H9 (cell line): ENCODE results near the gene DLG1. TPM values are rescaled to one million over a fixed set of nuclear protein-coding genes. Genes with fewer than 3 reads are reported as not detected.

Experiments used
- DNase-seq: peaks from one replicate; pipeline ENCODE4 v3.0.0-alpha.2; 2017
- H2AFZ ChIP-seq: one replicate; pipeline ENCODE4 v1.6.1; 2013; ENCODE audit warnings: mild to moderate bottlenecking, low read length, control low read depth, moderate library complexity
- H2AK5ac ChIP-seq: 2 replicates; pipeline ENCODE4 v1.6.1; 2013; ENCODE audit warnings: low read length, control low read depth, mixed read lengths; ENCODE audit not compliant: insufficient read length
- H2BK120ac ChIP-seq: one replicate; pipeline ENCODE4 v1.6.1; 2013; ENCODE audit warnings: low read depth, mild to moderate bottlenecking, low read length, control low read depth, inconsistent platforms; ENCODE audit not compliant: poor library complexity, severe bottlenecking
- H2BK12ac ChIP-seq: 2 replicates; pipeline ENCODE4 v1.6.1; 2013; ENCODE audit warnings: low read length, control low read depth, mixed read lengths, low read depth; ENCODE audit not compliant: insufficient read length
- H2BK15ac ChIP-seq: 2 replicates; pipeline ENCODE4 v1.6.1; 2013; ENCODE audit warnings: low read depth, low read length, control low read depth
- H2BK20ac ChIP-seq: one replicate; pipeline ENCODE4 v1.6.1; 2013; ENCODE audit warnings: low read depth, mild to moderate bottlenecking, low read length, control low read depth, inconsistent platforms; ENCODE audit not compliant: poor library complexity, severe bottlenecking
- H2BK5ac ChIP-seq: 2 replicates; pipeline ENCODE4 v1.6.1; 2013; ENCODE audit warnings: low read length, control low read depth, mixed read lengths; ENCODE audit not compliant: insufficient read length
- H3K14ac ChIP-seq: 2 replicates; pipeline ENCODE4 v1.6.1; 2013; ENCODE audit warnings: low read length, control low read depth; ENCODE audit not compliant: insufficient read depth
- H3K18ac ChIP-seq: 2 replicates; pipeline ENCODE4 v1.6.1; 2013; ENCODE audit warnings: low read depth, mild to moderate bottlenecking, mixed read lengths, low read length, control low read depth; ENCODE audit not compliant: insufficient read length
- H3K23ac ChIP-seq: 2 replicates; pipeline ENCODE4 v1.6.1; 2013; ENCODE audit warnings: low read length, control low read depth, mixed read lengths, low read depth; ENCODE audit not compliant: insufficient read length
- H3K23me2 ChIP-seq: 2 replicates; pipeline ENCODE4 v1.6.1; 2013; ENCODE audit warnings: low read depth, mild to moderate bottlenecking, mixed read lengths, low read length, control low read depth; ENCODE audit not compliant: insufficient read length, poor library complexity, severe bottlenecking
- H3K27ac ChIP-seq: 2 replicates; pipeline ENCODE4 v1.5.1; 2013; ENCODE audit warnings: low read length, control low read depth, mixed read lengths, low read depth; ENCODE audit not compliant: insufficient read length
- H3K27me3 ChIP-seq: 2 replicates; pipeline ENCODE4 v1.6.1; 2013; ENCODE audit warnings: low read length, control low read depth, inconsistent platforms; ENCODE audit not compliant: insufficient read depth
- H3K4ac ChIP-seq: 2 replicates; pipeline ENCODE4 v1.6.1; 2013; ENCODE audit warnings: low read depth, mild to moderate bottlenecking, control low read depth, inconsistent platforms, low read length, moderate library complexity
- H3K4me1 ChIP-seq: 2 replicates; pipeline ENCODE4 v1.6.1; 2013; ENCODE audit warnings: low read length, control low read depth, inconsistent platforms; ENCODE audit not compliant: insufficient read depth
- H3K4me2 ChIP-seq: 2 replicates; pipeline ENCODE4 v1.6.1; 2013; ENCODE audit warnings: low read length, control low read depth, mixed read lengths; ENCODE audit not compliant: insufficient read length, insufficient read depth
- H3K56ac ChIP-seq: 2 replicates; pipeline ENCODE4 v1.6.1; 2013; ENCODE audit warnings: low read depth, mild to moderate bottlenecking, mixed read lengths, low read length, control low read depth; ENCODE audit not compliant: insufficient read length
- H3K79me1 ChIP-seq: 2 replicates; pipeline ENCODE4 v1.6.1; 2013; ENCODE audit warnings: low read depth, mild to moderate bottlenecking, moderate library complexity, low read length, control low read depth, inconsistent platforms; ENCODE audit not compliant: insufficient read depth, poor library complexity, severe bottlenecking
- H3K79me2 ChIP-seq: 2 replicates; pipeline ENCODE4 v1.6.1; 2013; ENCODE audit warnings: low read length, control low read depth, inconsistent platforms; ENCODE audit not compliant: insufficient read depth
- H3K9ac ChIP-seq: 2 replicates; pipeline ENCODE4 v1.6.1; 2013; ENCODE audit warnings: low read length, control low read depth, mixed read lengths; ENCODE audit not compliant: insufficient read length; ENCODE audit errors: extremely low read depth
- H3K9me3 ChIP-seq: one replicate; pipeline ENCODE4 v1.6.1; 2013; ENCODE audit warnings: low read depth, low read length, inconsistent platforms; ENCODE audit not compliant: control insufficient read depth
- H3T11ph ChIP-seq: one replicate; pipeline ENCODE4 v1.6.1; 2013; ENCODE audit warnings: mild to moderate bottlenecking, low read length, control low read depth, inconsistent platforms
- H4K20me1 ChIP-seq: one replicate; pipeline ENCODE4 v1.6.1; 2013; ENCODE audit not compliant: control insufficient read depth, insufficient read length, insufficient read depth
- H4K5ac ChIP-seq: 2 replicates; pipeline ENCODE4 v1.6.1; 2013; ENCODE audit warnings: low read depth, mild to moderate bottlenecking, mixed read lengths, low read length, control low read depth; ENCODE audit not compliant: insufficient read length
- H4K8ac ChIP-seq: replicated peaks from 2 replicates; pipeline ENCODE4 v1.6.1; 2013; ENCODE audit warnings: low read length, control low read depth, mixed read lengths, low read depth; ENCODE audit not compliant: insufficient read length
- H4K91ac ChIP-seq: 2 replicates; pipeline ENCODE4 v1.6.1; 2013; ENCODE audit warnings: low read depth, mild to moderate bottlenecking, moderate library complexity, mixed read lengths, low read length, control low read depth; ENCODE audit not compliant: insufficient read length
- H3K27ac Mint-ChIP-seq, 3 experiments: 2 replicates in 2 of 3; 3 replicates in 1 of 3; pipeline ENCODE4 v1.8.0; 2020 to 2021; ENCODE audit warnings: mixed read lengths in 3 of 3, mild to moderate bottlenecking in 1 of 3, moderate library complexity in 1 of 3
- H3K27me3 Mint-ChIP-seq: 2 replicates; pipeline ENCODE4 v1.8.0; 2021; ENCODE audit warnings: low read depth, mild to moderate bottlenecking, moderate library complexity, mixed read lengths
- H3K36me3 Mint-ChIP-seq, 3 experiments: 2 replicates in 2 of 3; 3 replicates in 1 of 3; pipeline ENCODE4 v1.8.0; 2020 to 2021; ENCODE audit warnings: low read depth in 3 of 3, mixed read lengths in 3 of 3; ENCODE audit not compliant: insufficient read depth in 1 of 3
- H3K4me1 Mint-ChIP-seq, 2 experiments: 2 replicates each; pipeline ENCODE4 v1.8.0; 2020; ENCODE audit warnings: mixed read lengths in 2 of 2
- H3K4me3 Mint-ChIP-seq, 2 experiments: 2 replicates in 1 of 2; 3 replicates in 1 of 2; pipeline ENCODE4 v1.8.0; 2020 to 2021; ENCODE audit warnings: mild to moderate bottlenecking in 2 of 2, mixed read lengths in 2 of 2, moderate library complexity in 1 of 2
- H3K9me3 Mint-ChIP-seq, 2 experiments: 2 replicates in 1 of 2; 3 replicates in 1 of 2; pipeline ENCODE4 v1.8.0; 2020; ENCODE audit warnings: mild to moderate bottlenecking in 2 of 2, mixed read lengths in 2 of 2, moderate library complexity in 1 of 2
- WGBS: extraction: QIAGEN DNeasy Blood & Tissue Kit; methylation state at CpG from one replicate; pipeline ENCODE4 v1.1.7; 2013; ENCODE audit warnings: missing lambda C conversion rate, low lambda C conversion rate, mixed read lengths; ENCODE audit not compliant: insufficient read length; ENCODE audit errors: extremely low coverage; 5-methylcytosine and 5-hydroxymethylcytosine counted together
- total RNA-seq: library from RNA; stranded (reverse); gene quantifications from 2 replicates; pipeline ENCODE4 v1.2.1, GENCODE V29; 2021
- TF ChIP-seq, protein P1 (sequence below): fragments of 200-600 bp; sonication (generic); conservative IDR thresholded peaks from 3 replicates; pipeline ENCODE4 v1.8.0; 2021; ENCODE audit warnings: antibody characterized with exemption, mild to moderate bottlenecking

Gene DLG1
- total RNA-seq, 1 experiment from 2014 or later = 84.1 TPM

DNA sequence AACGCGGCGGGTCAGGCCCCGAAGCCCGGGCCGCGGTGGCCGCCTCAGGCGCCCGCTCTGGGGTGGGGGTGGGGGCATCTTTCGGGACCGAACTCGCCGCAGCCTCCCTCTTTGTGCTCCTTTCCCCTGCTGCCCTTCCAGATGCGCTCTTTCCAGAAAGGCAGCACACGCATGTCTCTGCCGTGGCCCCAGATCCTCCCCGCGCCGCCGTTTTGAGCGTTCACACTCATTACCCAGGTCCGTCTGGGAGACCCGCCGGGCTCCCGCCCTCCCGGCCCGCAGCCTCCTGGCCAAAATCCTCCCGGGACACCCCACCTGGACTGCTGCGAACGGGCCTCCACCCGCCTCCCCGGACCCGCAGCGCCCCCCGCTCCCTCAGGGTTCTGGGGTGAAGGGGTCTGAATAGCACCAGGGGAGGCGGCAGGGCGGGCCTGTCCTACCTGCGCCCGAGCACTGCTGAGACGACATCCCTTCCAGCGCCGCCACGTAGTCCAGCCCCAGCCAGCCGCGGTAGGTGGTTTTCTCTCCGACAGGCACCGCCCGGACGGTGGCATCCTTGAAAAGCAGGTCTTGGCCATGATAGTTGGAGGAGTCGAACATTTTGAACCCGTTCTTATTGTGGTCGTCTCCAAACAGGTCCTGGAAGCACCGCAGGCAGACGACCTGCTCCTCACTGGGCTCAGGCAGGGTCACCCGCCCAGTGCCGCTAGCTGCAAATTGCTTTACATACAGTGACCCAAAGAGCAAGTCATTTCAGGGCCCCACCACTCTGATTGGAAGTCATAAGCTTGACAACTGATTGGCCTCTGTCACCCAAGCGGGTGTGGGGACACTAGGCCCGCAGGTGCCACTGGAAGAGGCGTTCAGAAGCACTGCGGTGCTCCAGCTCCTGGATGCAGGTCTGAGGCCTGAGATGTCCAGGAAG, 294.7 kb downstream of the DLG1 start:
- H3K4me3 Mint-ChIP-seq = peak overlapping the region; percentile 65 to 89
- peak overlapping the region; percentile 21 for H3K14ac ChIP-seq
- no peak overlapping the region for H3K27ac ChIP-seq
- TF ChIP-seq, protein P1, sequence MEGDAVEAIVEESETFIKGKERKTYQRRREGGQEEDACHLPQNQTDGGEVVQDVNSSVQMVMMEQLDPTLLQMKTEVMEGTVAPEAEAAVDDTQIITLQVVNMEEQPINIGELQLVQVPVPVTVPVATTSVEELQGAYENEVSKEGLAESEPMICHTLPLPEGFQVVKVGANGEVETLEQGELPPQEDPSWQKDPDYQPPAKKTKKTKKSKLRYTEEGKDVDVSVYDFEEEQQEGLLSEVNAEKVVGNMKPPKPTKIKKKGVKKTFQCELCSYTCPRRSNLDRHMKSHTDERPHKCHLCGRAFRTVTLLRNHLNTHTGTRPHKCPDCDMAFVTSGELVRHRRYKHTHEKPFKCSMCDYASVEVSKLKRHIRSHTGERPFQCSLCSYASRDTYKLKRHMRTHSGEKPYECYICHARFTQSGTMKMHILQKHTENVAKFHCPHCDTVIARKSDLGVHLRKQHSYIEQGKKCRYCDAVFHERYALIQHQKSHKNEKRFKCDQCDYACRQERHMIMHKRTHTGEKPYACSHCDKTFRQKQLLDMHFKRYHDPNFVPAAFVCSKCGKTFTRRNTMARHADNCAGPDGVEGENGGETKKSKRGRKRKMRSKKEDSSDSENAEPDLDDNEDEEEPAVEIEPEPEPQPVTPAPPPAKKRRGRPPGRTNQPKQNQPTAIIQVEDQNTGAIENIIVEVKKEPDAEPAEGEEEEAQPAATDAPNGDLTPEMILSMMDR = no peak; the same call in 2 of the 3 replicates
- WGBS = no CpG with 5 or more reads among the region's 61 CpGs
- no peak overlapping the region for H3K4ac ChIP-seq
- H3K36me3 Mint-ChIP-seq = peaks cover 3 to 13% (median 6%) of the 10 kb centered on the region in 3 experiments; a peak in 5 of 7 replicates
- H3K23ac ChIP-seq = no peak overlapping the region
- peaks cover 0 to 3% of the 10 kb centered on the region in 2 experiments; a peak in 2 of 5 replicates for H3K9me3 Mint-ChIP-seq
- H2BK120ac ChIP-seq = no peak overlapping the region
- H3T11ph ChIP-seq = no peak overlapping the region
- H3K56ac ChIP-seq = no peak overlapping the region
- 0 out of 2 replicates have a peak, but pooled peaks cover 6% of the 10 kb centered on the region for H3K4me1 ChIP-seq
- H2BK20ac ChIP-seq = no peak overlapping the region
- no peak overlapping the region for H2BK12ac ChIP-seq
- peaks cover 4% of the 10 kb centered on the region for H3K23me2 ChIP-seq
- no peak overlapping the region for H2BK15ac ChIP-seq
- H4K91ac ChIP-seq = no peak overlapping the region
- peaks cover 9% of the 10 kb centered on the region; the same call in 1 of the 2 replicates for H3K27me3 ChIP-seq
- no peaks in the 10 kb centered on the region for H3K79me1 ChIP-seq
- H3K4me1 Mint-ChIP-seq = peaks cover 17 to 20% of the 10 kb centered on the region in 2 experiments
- no peaks in the 10 kb centered on the region for H4K20me1 ChIP-seq
- H4K8ac ChIP-seq = no peak overlapping the region
- no peak overlapping the region for H2BK5ac ChIP-seq
- peaks cover 30% of the 10 kb centered on the region for H3K27me3 Mint-ChIP-seq
- H4K5ac ChIP-seq = no peak overlapping the region
- no peak overlapping the region for H2AFZ ChIP-seq
- DNase-seq = peak; percentile 55
- H3K4me2 ChIP-seq = peak overlapping the region; percentile 53
- H3K9me3 ChIP-seq = no peaks in the 10 kb centered on the region
- no peak overlapping the region for H3K9ac ChIP-seq
- no peak overlapping the region for H2AK5ac ChIP-seq
- H3K27ac Mint-ChIP-seq = no peak overlapping the region
- no peaks in the 10 kb centered on the region for H3K79me2 ChIP-seq
- H3K18ac ChIP-seq = no peak overlapping the region
